OCI-LY7 (cell line): ENCODE measurements around the gene PHOSPHO2.

ENCODE experiments used
- CTCF ChIP-seq: fragments of 200-600 bp; sonication (generic); conservative IDR thresholded peaks from 2 replicates; pipeline ENCODE4 v1.5.1; 2014; ENCODE audit warnings: mild to moderate bottlenecking, antibody characterized with exemption, low read length, moderate library complexity, mixed read lengths
- EZH2phosphoT487 ChIP-seq: fragments of 200-600 bp; sonication (generic); IDR thresholded peaks from 2 replicates; pipeline ENCODE4 v1.6.1; 2018; ENCODE audit warnings: low read depth, borderline replicate concordance, mild to moderate bottlenecking, mixed run types, antibody characterized with exemption, low read length, moderate library complexity, mixed read lengths

DNA sequence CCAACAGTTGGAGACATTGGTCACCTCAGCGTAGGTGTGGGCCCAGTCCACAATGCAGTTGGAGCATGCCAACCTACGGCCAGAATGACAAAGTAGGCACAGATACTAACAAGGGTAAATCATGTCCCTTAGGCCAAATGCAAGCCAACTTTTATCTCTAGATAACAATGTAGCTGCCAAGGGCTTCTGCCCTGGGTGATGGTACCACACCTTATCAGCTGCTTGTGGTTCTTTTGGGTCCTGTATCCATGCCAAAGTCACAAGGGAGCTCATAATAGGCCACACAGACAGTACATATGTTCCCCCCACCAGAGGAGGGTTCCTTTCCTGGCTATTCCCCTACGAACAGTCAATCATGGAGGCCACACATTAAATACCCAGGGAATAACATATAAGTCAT is 19.1 kb downstream of the PHOSPHO2 start:
- TF ChIP-seq CTCF (no peak), EZH2phosphoT487 (no peak)
